RCC 7860 (cell line): Measurements from ENCODE around the gene SAMD4B.
A peak's percentile ranks its signal among the peaks of the same experiment; 100 is the strongest.

ENCODE experiments used
- DNase-seq: peaks from one replicate; pipeline ENCODE4 v3.0.0-alpha.2; 2015; ENCODE audit warnings: low spot score
- FAIRE-seq: peaks from 2 replicates; lab custom pipeline; 2012; peaks lifted over from hg19 to GRCh38; lab: Jason Lieb, UNC

SAMD4B gene

GRCh38 chr19:39407410-39407659 lies 65.1 kb downstream of the SAMD4B start:
- DNase-seq (no peak), FAIRE-seq (no peak)

GRCh38 chr19:39407660-39408391 lies 65.6 kb downstream of the SAMD4B start:
- DNase-seq, result no peak
- FAIRE-seq, result no peak

- FAIRE-seq (no peak), DNase-seq (no peak)
These were observed 66.4 kb downstream of the SAMD4B start for GRCh38 chr19:39408392-39409207.

GRCh38 chr19:39409208-39410016 lies 67.2 kb downstream of the SAMD4B start:
- no peak for FAIRE-seq
- DNase-seq, result no peak

GRCh38 chr19:39410017-39410830 lies 68.0 kb downstream of the SAMD4B start:
- FAIRE-seq, result no peak
- no peak for DNase-seq

- FAIRE-seq (no peak), DNase-seq (no peak)
These were observed 68.5 kb downstream of the SAMD4B start for GRCh38 chr19:39410831-39411080.

GRCh38 chr19:39411081-39411831 lies 69.0 kb downstream of the SAMD4B start:
- DNase-seq, result peak; percentile 42
- no peak for FAIRE-seq

GRCh38 chr19:39411832-39412099 lies 69.5 kb downstream of the SAMD4B start:
- FAIRE-seq (no peak), DNase-seq (no peak)

GRCh38 chr19:39412100-39412866 lies 70.1 kb downstream of the SAMD4B start, which contains the start of gene PLEKHG2:
PLEKHG2 (plus strand) TSS chr19:39412669; CDS start chr19:39414087, 1,418 bp downstream.
- peak; percentile 99 for DNase-seq
- FAIRE-seq, result peak; percentile 92

GRCh38 chr19:39412867-39413271 lies 70.6 kb downstream of the SAMD4B start:
- FAIRE-seq (no peak), DNase-seq (no peak)

- no peak for FAIRE-seq
These were observed 71.2 kb downstream of the SAMD4B start for GRCh38 chr19:39413272-39413910.

GRCh38 chr19:39413911-39414608 lies 71.8 kb downstream of the SAMD4B start:
- DNase-seq (no peak), FAIRE-seq (no peak)

More at GRCh38 chr19:39413272-39413910, 71.2 kb downstream of the SAMD4B start:
- DNase-seq, result no peak

GRCh38 chr19:39415111-39416046 lies 73.2 kb downstream of the SAMD4B start:
- DNase-seq (no peak), FAIRE-seq (no peak)

- no peak for DNase-seq
- FAIRE-seq, result no peak
These were observed 74.2 kb downstream of the SAMD4B start for GRCh38 chr19:39416152-39417120.

GRCh38 chr19:39417463-39418181 lies 75.4 kb downstream of the SAMD4B start:
- no peak for FAIRE-seq

GRCh38 chr19:39419003-39419402 lies 76.8 kb downstream of the SAMD4B start:
- FAIRE-seq (no peak), DNase-seq (no peak)

More at GRCh38 chr19:39417463-39418181, 75.4 kb downstream of the SAMD4B start:
- DNase-seq, result no peak
